Ureter (tissue), 1 donor: ENCODE data around the gene OSBPL7. TPM values are rescaled to one million over a fixed set of nuclear protein-coding genes. Genes with fewer than 3 reads are reported as not detected.

Experiments used
- DNase-seq: peaks from one replicate; pipeline ENCODE4 v3.0.0-alpha.2; 2020; ENCODE audit warnings: low spot score
- total RNA-seq: library from RNA; stranded (reverse); gene quantifications from one replicate; pipeline ENCODE4 v1.2.4, GENCODE V29; 2023
- donor health status: DM: yes; HTN: yes; CAD: no.

Gene OSBPL7
- total RNA-seq, 1 donor from 2014 or later, result 27.2 TPM

DNA sequence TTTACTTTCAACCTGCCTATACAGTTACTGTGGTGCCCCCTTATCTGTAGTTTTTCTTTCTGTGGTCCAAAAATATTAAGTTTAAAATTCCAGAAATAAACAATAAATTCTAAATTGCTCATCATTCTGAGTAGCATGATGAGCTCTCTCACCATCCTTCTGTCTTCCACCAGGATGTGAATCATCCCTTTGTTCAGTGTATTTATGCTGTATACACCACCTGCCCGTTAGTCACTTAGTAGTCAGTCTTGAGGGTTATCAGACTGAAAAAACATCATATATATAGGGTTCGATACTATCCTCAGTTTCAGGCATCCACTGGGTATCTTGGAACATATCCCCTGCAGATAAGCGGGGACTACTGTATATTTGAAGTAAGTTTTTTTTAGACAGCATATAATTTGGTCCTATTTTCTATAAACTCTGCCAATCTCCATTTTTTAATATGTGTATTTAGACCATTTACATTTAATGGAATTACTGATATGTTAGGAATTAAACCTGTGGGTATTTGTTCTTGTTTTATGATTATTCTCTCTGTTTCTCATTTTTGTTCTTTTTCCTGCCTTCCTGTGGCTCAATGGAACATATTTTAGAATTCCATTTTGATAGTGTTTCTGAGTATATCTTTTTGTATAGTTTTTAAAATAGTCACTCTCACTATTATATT lies 57.5 kb downstream of the OSBPL7 start:
- DNase-seq, result no peak

DNA sequence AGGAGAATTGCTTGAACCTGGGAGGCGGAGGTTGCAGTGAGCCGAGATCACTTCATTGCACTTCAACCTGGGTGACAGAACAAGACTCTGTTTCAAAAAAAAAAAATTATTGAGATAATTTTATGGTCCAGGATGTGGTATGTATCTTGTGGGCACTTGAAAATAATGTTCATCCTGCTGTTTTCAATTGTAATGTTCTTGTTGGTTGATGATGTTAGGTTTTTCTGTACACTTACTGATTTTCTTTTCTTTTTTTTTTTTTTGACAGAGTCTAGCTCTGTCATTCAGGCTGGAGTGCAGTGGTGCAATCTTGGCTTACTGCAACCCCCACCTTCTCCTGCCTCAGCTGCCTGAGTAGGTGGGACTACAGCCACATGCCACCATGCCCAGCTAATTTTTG lies 58.9 kb downstream of the OSBPL7 start:
- no peak for DNase-seq

GRCh38 chr17:47760409-47761140 lies 61.0 kb downstream of the OSBPL7 start:
- no peak for DNase-seq

DNA sequence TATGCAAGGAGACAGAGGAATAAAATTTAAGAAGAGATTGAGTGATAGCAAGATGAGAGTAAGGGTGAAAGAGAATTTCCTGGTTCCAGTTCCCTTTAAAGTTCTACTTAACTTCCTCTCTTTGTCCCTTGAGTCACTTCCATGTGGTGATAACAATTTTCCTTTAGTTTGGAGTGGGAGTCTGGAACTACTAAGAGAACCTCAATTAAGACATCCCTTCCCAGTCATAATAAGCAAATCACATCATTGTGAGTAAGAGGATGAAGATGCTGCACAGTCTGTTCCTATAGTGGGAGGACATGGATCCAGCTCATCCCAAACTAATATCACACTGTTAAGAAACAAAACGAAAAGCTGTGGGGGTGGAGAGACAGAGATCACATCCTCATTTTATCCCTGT lies 64.2 kb downstream of the OSBPL7 start:
- DNase-seq, result no peak

Other genes with a start within 250 kb of the OSBPL7 start
- 352 TPM for gene KPNB1, start 171.9 kb downstream of the OSBPL7 start, total RNA-seq
- gene TBKBP1, start 127.6 kb downstream of the OSBPL7 start, total RNA-seq, result 9.2 TPM
- 1.2 TPM for gene TBX21, start 88.6 kb downstream of the OSBPL7 start, total RNA-seq
- 38.2 TPM for gene MRPL10, start 9.7 kb upstream of the OSBPL7 start, total RNA-seq
- 0.31 TPM for gene LRRC46, start 9.9 kb upstream of the OSBPL7 start, total RNA-seq
- gene SCRN2, start 19.5 kb upstream of the OSBPL7 start, total RNA-seq, result 36.5 TPM
- 9.2 TPM for gene SP6, start 29.4 kb upstream of the OSBPL7 start, total RNA-seq
- 22.7 TPM for gene SP2, start 74.4 kb upstream of the OSBPL7 start, total RNA-seq
- 40.9 TPM for gene PNPO, start 119.8 kb upstream of the OSBPL7 start, total RNA-seq
- 12.2 TPM for gene PRR15L, start 136.1 kb upstream of the OSBPL7 start, total RNA-seq
- 207 TPM for gene CDK5RAP3, start 149.3 kb upstream of the OSBPL7 start, total RNA-seq
- 29.1 TPM for gene COPZ2, start 216.0 kb upstream of the OSBPL7 start, total RNA-seq
- 143 TPM for gene NFE2L1, start 226.6 kb upstream of the OSBPL7 start, total RNA-seq